Trophoblast cell (in vitro differentiated cells and primary cell): ENCODE measurements around the gene IFNGR2.

Experiments used
- DNase-seq, 2 donors: peaks; one replicate each; pipeline ENCODE4 v3.0.0-alpha.2; 2016
- H2AFZ ChIP-seq: 2 replicates; pipeline ENCODE4 v1.6.1; 2013; ENCODE audit warnings: low read length, moderate library complexity, mild to moderate bottlenecking; ENCODE audit not compliant: insufficient read depth, poor library complexity
- H2AK5ac ChIP-seq: 2 replicates; pipeline ENCODE4 v1.6.1; 2013; ENCODE audit warnings: mild to moderate bottlenecking, low read length
- H2BK120ac ChIP-seq: 2 replicates; pipeline ENCODE4 v1.6.1; 2013; ENCODE audit warnings: low read length, mild to moderate bottlenecking, moderate library complexity; ENCODE audit not compliant: insufficient read depth, poor library complexity
- H2BK12ac ChIP-seq: 2 replicates; pipeline ENCODE4 v1.6.1; 2013; ENCODE audit warnings: mild to moderate bottlenecking, low read length, moderate library complexity
- H2BK5ac ChIP-seq: 2 replicates; pipeline ENCODE4 v1.6.1; 2013; ENCODE audit warnings: low read length, low read depth, moderate library complexity, mild to moderate bottlenecking; ENCODE audit not compliant: poor library complexity
- H3K14ac ChIP-seq: 2 replicates; pipeline ENCODE4 v1.6.1; 2013; ENCODE audit warnings: mild to moderate bottlenecking, low read length
- H3K18ac ChIP-seq: 2 replicates; pipeline ENCODE4 v1.6.1; 2013; ENCODE audit warnings: mild to moderate bottlenecking, low read length
- H3K23ac ChIP-seq: 2 replicates; pipeline ENCODE4 v1.6.1; 2013; ENCODE audit warnings: low read length
- H3K27ac ChIP-seq: 2 replicates; pipeline ENCODE4 v1.5.1; 2013; ENCODE audit warnings: low read depth, mild to moderate bottlenecking, inconsistent platforms, low read length, moderate library complexity
- H3K27me3 ChIP-seq: 2 replicates; pipeline ENCODE4 v1.6.1; 2013; ENCODE audit warnings: inconsistent platforms, mild to moderate bottlenecking, low read length, moderate library complexity; ENCODE audit not compliant: insufficient read depth
- H3K36me3 ChIP-seq, 2 experiments: 1 replicate in 1 of 2; 2 replicates in 1 of 2; pipeline ENCODE4 v1.6.1; 2013; ENCODE audit warnings: low read length in 2 of 2, mild to moderate bottlenecking in 2 of 2, moderate library complexity in 1 of 2; ENCODE audit not compliant: insufficient read depth in 2 of 2, control insufficient read depth in 1 of 2
- H3K4ac ChIP-seq: 2 replicates; pipeline ENCODE4 v1.6.1; 2013; ENCODE audit warnings: low read depth, mild to moderate bottlenecking, low read length, moderate library complexity
- H3K4me1 ChIP-seq, 2 experiments: 1 replicate in 1 of 2; 2 replicates in 1 of 2; pipeline ENCODE4 v1.6.1; 2013; ENCODE audit warnings: low read length in 2 of 2, mild to moderate bottlenecking in 2 of 2, moderate library complexity in 1 of 2; ENCODE audit not compliant: insufficient read depth in 2 of 2, control insufficient read depth in 1 of 2
- H3K4me2 ChIP-seq: 2 replicates; pipeline ENCODE4 v1.6.1; 2013; ENCODE audit warnings: inconsistent platforms, mild to moderate bottlenecking, low read length, moderate library complexity
- H3K4me3 ChIP-seq: 2 replicates; pipeline ENCODE4 v1.5.1; 2013; ENCODE audit warnings: mild to moderate bottlenecking, low read depth, low read length, inconsistent platforms
- H3K79me1 ChIP-seq: one replicate; pipeline ENCODE4 v1.6.1; 2013; ENCODE audit warnings: low read length
- H3K79me2 ChIP-seq: 2 replicates; pipeline ENCODE4 v1.6.1; 2013; ENCODE audit warnings: low read length, mild to moderate bottlenecking; ENCODE audit not compliant: control insufficient read depth, insufficient read depth, poor library complexity
- H3K9ac ChIP-seq: 2 replicates; pipeline ENCODE4 v1.6.1; 2013; ENCODE audit warnings: mild to moderate bottlenecking, low read length
- H3K9me3 ChIP-seq: 2 replicates; pipeline ENCODE4 v1.6.1; 2013; ENCODE audit warnings: low read depth, mild to moderate bottlenecking, control low read depth, inconsistent platforms, low read length; ENCODE audit not compliant: insufficient read depth
- H4K12ac ChIP-seq: 2 replicates; pipeline ENCODE4 v1.6.1; 2013; ENCODE audit warnings: low read depth, mild to moderate bottlenecking, low read length, moderate library complexity
- H4K8ac ChIP-seq: 2 replicates; pipeline ENCODE4 v1.6.1; 2013; ENCODE audit warnings: low read depth, mild to moderate bottlenecking, low read length, moderate library complexity
- H4K91ac ChIP-seq: one replicate; pipeline ENCODE4 v1.6.1; 2013; ENCODE audit warnings: low read depth, mild to moderate bottlenecking, low read length, moderate library complexity
- WGBS: extraction: QIAGEN DNeasy Blood & Tissue Kit; methylation state at CpG from one replicate; pipeline ENCODE4 v1.1.7; 2013; ENCODE audit warnings: missing lambda C conversion rate; ENCODE audit not compliant: insufficient read length, insufficient coverage; ENCODE audit errors: extremely low coverage; 5-methylcytosine and 5-hydroxymethylcytosine counted together

The IFNGR2 gene

GRCh38 chr21:33395891-33396331, 7.3 kb upstream of the IFNGR2 start:
- no peak overlapping the region for H4K12ac ChIP-seq
- H3K23ac ChIP-seq: no peak overlapping the region
- H3K14ac ChIP-seq: no peak overlapping the region
- no peak overlapping the region for H3K4me3 ChIP-seq
- no peaks in the 10 kb centered on the region for H3K79me1 ChIP-seq
- no peak overlapping the region for H2BK5ac ChIP-seq
- H3K18ac ChIP-seq: no peak overlapping the region
- H3K79me2 ChIP-seq: no peaks in the 10 kb centered on the region
- H2AFZ ChIP-seq: no peak overlapping the region
- H4K91ac ChIP-seq: no peak overlapping the region
- no peak overlapping the region for H3K9ac ChIP-seq
- no peak overlapping the region for H3K27ac ChIP-seq
- H3K4me2 ChIP-seq: no peak overlapping the region
- no peaks in the 10 kb centered on the region for H3K9me3 ChIP-seq
- H3K4me1 ChIP-seq: peaks cover 0 to under 1% of the 10 kb centered on the region in 2 experiments
- WGBS: no CpG with 5 or more reads among the region's 6 CpGs
- H4K8ac ChIP-seq: no peak overlapping the region
- H3K36me3 ChIP-seq: no peaks in the 10 kb centered on the region
- H2BK120ac ChIP-seq: no peak overlapping the region
- no peak overlapping the region for H2AK5ac ChIP-seq
- DNase-seq: peak in 1 of 2 donors; percentile 75
- no peaks in the 10 kb centered on the region for H3K27me3 ChIP-seq
- H2BK12ac ChIP-seq: no peak overlapping the region
- no peak overlapping the region for H3K4ac ChIP-seq

GRCh38 chr21:33396436-33396835, 6.8 kb upstream of the IFNGR2 start:
- Histone ChIP-seq H4K8ac (no peak overlapping the region), H3K23ac (no peak overlapping the region), H3K9ac (no peak overlapping the region), H4K12ac (no peak overlapping the region), H4K91ac (no peak overlapping the region), H3K4ac (no peak overlapping the region), H3K4me1 (peaks cover 0 to 4% of the 10 kb centered on the region in 2 experiments), H3K18ac (no peak overlapping the region), H2AK5ac (no peak overlapping the region), H2BK5ac (no peak overlapping the region), H3K79me1 (no peaks in the 10 kb centered on the region), H3K4me2 (no peak overlapping the region), H3K14ac (no peak overlapping the region), H3K4me3 (no peak overlapping the region), H3K9me3 (no peaks in the 10 kb centered on the region), H2BK120ac (no peak overlapping the region), H3K27ac (no peak overlapping the region), H2AFZ (no peak overlapping the region), H3K79me2 (no peaks in the 10 kb centered on the region), H3K27me3 (no peaks in the 10 kb centered on the region), H2BK12ac (no peak overlapping the region), H3K36me3 (no peaks in the 10 kb centered on the region)
- WGBS: no CpG with 5 or more reads among the region's 6 CpGs
- no peak for DNase-seq

GRCh38 chr21:33396951-33397350, 6.3 kb upstream of the IFNGR2 start:
- H3K23ac ChIP-seq: no peak overlapping the region
- no peak overlapping the region for H3K4ac ChIP-seq
- H3K4me3 ChIP-seq: no peak overlapping the region
- no peak overlapping the region for H3K14ac ChIP-seq
- no peak overlapping the region for H4K12ac ChIP-seq
- H3K79me1 ChIP-seq: no peaks in the 10 kb centered on the region
- H4K91ac ChIP-seq: no peak overlapping the region
- H3K4me1 ChIP-seq: peaks cover 0 to 4% of the 10 kb centered on the region in 2 experiments
- no CpG with 5 or more reads among the region's 5 CpGs for WGBS
- no peak overlapping the region for H4K8ac ChIP-seq
- no peak overlapping the region for H2AK5ac ChIP-seq
- no peak overlapping the region for H3K27ac ChIP-seq
- H2BK5ac ChIP-seq: no peak overlapping the region
- no peak overlapping the region for H2BK120ac ChIP-seq
- H3K4me2 ChIP-seq: no peak overlapping the region
- no peak overlapping the region for H2BK12ac ChIP-seq
- no peak overlapping the region for H3K18ac ChIP-seq
- no peaks in the 10 kb centered on the region for H3K27me3 ChIP-seq
- H3K79me2 ChIP-seq: no peaks in the 10 kb centered on the region
- no peaks in the 10 kb centered on the region for H3K36me3 ChIP-seq
- H3K9ac ChIP-seq: no peak overlapping the region
- H3K9me3 ChIP-seq: no peaks in the 10 kb centered on the region
- DNase-seq: no peak
- no peak overlapping the region for H2AFZ ChIP-seq

GRCh38 chr21:33397717-33398116, 5.5 kb upstream of the IFNGR2 start:
- Histone ChIP-seq H3K18ac (no peak overlapping the region), H2BK120ac (no peak overlapping the region), H3K79me2 (no peaks in the 10 kb centered on the region), H3K9me3 (no peaks in the 10 kb centered on the region), H3K79me1 (peaks cover 3% of the 10 kb centered on the region), H2BK12ac (no peak overlapping the region), H3K23ac (no peak overlapping the region), H3K36me3 (no peaks in the 10 kb centered on the region), H2AK5ac (no peak overlapping the region), H3K4me3 (no peak overlapping the region), H3K4me2 (no peak overlapping the region), H2BK5ac (no peak overlapping the region), H3K4me1 (peaks cover 0 to 6% of the 10 kb centered on the region in 2 experiments), H4K8ac (no peak overlapping the region), H3K27ac (no peak overlapping the region), H3K27me3 (no peaks in the 10 kb centered on the region), H3K4ac (no peak overlapping the region), H4K12ac (no peak overlapping the region), H2AFZ (no peak overlapping the region), H3K9ac (no peak overlapping the region), H3K14ac (no peak overlapping the region), H4K91ac (no peak overlapping the region)
- no peak for DNase-seq
- no CpG with 5 or more reads among the region's 3 CpGs for WGBS
